CD14-positive monocyte (primary cell): Measurements from ENCODE around the gene ADGRG7. TPM values are rescaled to one million over a fixed set of nuclear protein-coding genes. Genes with fewer than 3 reads are reported as not detected.

Experiments used
- DNase-seq, 3 donors: peaks; one replicate each; pipeline ENCODE4 v3.0.0-alpha.2; 2011 to 2022
- H2AFZ ChIP-seq: 2 replicates; pipeline ENCODE4 v1.6.0; 2012; ENCODE audit warnings: mild to moderate bottlenecking, low read depth, low read length, inconsistent platforms; ENCODE audit not compliant: insufficient read depth, poor library complexity, severe bottlenecking
- H3K27ac ChIP-seq, 2 donors: 1 replicate in 1 of 2; 2 replicates in 1 of 2; pipeline ENCODE4 v1.5.1; 2012 to 2013; ENCODE audit warnings: low read length in 2 of 2, control low read depth in 1 of 2, inconsistent platforms in 1 of 2, low read depth in 1 of 2, mild to moderate bottlenecking in 1 of 2
- H3K27me3 ChIP-seq, 2 donors: one replicate each; pipeline versions ENCODE4 v1.6.0 to v1.6.1; 2011 to 2013; ENCODE audit warnings: low read length in 2 of 2; ENCODE audit not compliant: control insufficient read depth in 2 of 2, insufficient read depth in 2 of 2
- H3K36me3 ChIP-seq, 2 donors: replicated peaks in 1 of 2; 1 replicate in 1 of 2; 2 replicates in 1 of 2; pipeline versions ENCODE4 v1.5.1 to v1.6.1; 2012 to 2013; ENCODE audit warnings: low read length in 2 of 2, control low read depth in 1 of 2, inconsistent platforms in 1 of 2, mild to moderate bottlenecking in 1 of 2; ENCODE audit not compliant: insufficient read depth in 2 of 2, control insufficient read depth in 1 of 2
- H3K4me1 ChIP-seq, 2 donors: 1 replicate in 1 of 2; 2 replicates in 1 of 2; pipeline versions ENCODE4 v1.5.1 to v1.6.1; 2012 to 2013; ENCODE audit warnings: low read length in 2 of 2, control low read depth in 1 of 2, inconsistent platforms in 1 of 2, mild to moderate bottlenecking in 1 of 2, moderate library complexity in 1 of 2; ENCODE audit not compliant: insufficient read depth in 2 of 2, control insufficient read depth in 1 of 2
- H3K4me2 ChIP-seq: replicated peaks from 2 replicates; pipeline ENCODE3; 2012; ENCODE audit warnings: low read length, moderate library complexity, mild to moderate bottlenecking; ENCODE audit not compliant: poor library complexity, severe bottlenecking; ENCODE audit errors: extremely low read depth
- H3K4me3 ChIP-seq, 3 experiments: fragments of 200-600 bp in 1 of 3; sonication (generic) in 1 of 3; replicated peaks in 1 of 3; 1 replicate in 2 of 3; 2 replicates in 1 of 3; pipeline ENCODE4 v1.5.1; 2011 to 2013; ENCODE audit warnings: low read length in 3 of 3, mild to moderate bottlenecking in 3 of 3, control low read depth in 2 of 3, low read depth in 2 of 3, inconsistent platforms in 1 of 3, moderate library complexity in 1 of 3
- H3K79me2 ChIP-seq: 2 replicates; pipeline ENCODE4 v1.6.0; 2012; ENCODE audit warnings: mild to moderate bottlenecking, control low read depth, inconsistent platforms, low read length, moderate library complexity; ENCODE audit not compliant: insufficient read depth
- H3K9ac ChIP-seq: 2 replicates; pipeline ENCODE4 v1.6.0; 2017; ENCODE audit warnings: low read length, mild to moderate bottlenecking; ENCODE audit not compliant: insufficient read depth, poor library complexity, severe bottlenecking
- H3K9me3 ChIP-seq, 2 donors: replicated peaks in 1 of 2; 1 replicate in 1 of 2; 2 replicates in 1 of 2; pipeline versions ENCODE4 v1.5.1 to v1.6.1; 2012 to 2013; ENCODE audit warnings: low read length in 2 of 2, control low read depth in 1 of 2; ENCODE audit not compliant: control insufficient read depth in 1 of 2, insufficient read depth in 1 of 2
- H4K20me1 ChIP-seq: 2 replicates; pipeline ENCODE4 v1.6.0; 2012; ENCODE audit warnings: mild to moderate bottlenecking, low read length, control low read depth, moderate library complexity; ENCODE audit not compliant: insufficient read depth
- H3K27ac Mint-ChIP-seq, 7 donors: one replicate each; pipeline ENCODE4 v1.8.0; 2020; ENCODE audit warnings: mild to moderate bottlenecking in 7 of 7, mixed read lengths in 7 of 7, moderate library complexity in 6 of 7, inconsistent platforms in 2 of 7
- H3K27me3 Mint-ChIP-seq, 3 donors: one replicate each; pipeline ENCODE4 v1.8.0; 2021 to 2022; ENCODE audit warnings: low read depth in 3 of 3, mild to moderate bottlenecking in 3 of 3, mixed read lengths in 3 of 3, moderate library complexity in 3 of 3, inconsistent platforms in 1 of 3
- H3K36me3 Mint-ChIP-seq, 2 donors: one replicate each; pipeline ENCODE4 v1.8.0; 2020; ENCODE audit warnings: mixed read lengths in 2 of 2, inconsistent platforms in 1 of 2, mild to moderate bottlenecking in 1 of 2
- H3K4me1 Mint-ChIP-seq: one replicate; pipeline ENCODE4 v1.8.0; 2020; ENCODE audit warnings: mild to moderate bottlenecking, mixed read lengths
- H3K4me3 Mint-ChIP-seq, 2 donors: one replicate each; pipeline ENCODE4 v1.8.0; 2020; ENCODE audit warnings: mild to moderate bottlenecking in 2 of 2, mixed read lengths in 2 of 2, moderate library complexity in 1 of 2
- H3K9me3 Mint-ChIP-seq, 7 donors: one replicate each; pipeline ENCODE4 v1.8.0; 2020 to 2022; ENCODE audit warnings: mixed read lengths in 7 of 7, mild to moderate bottlenecking in 6 of 7, moderate library complexity in 6 of 7, inconsistent platforms in 2 of 7
- CTCF ChIP-seq: fragments of 200-600 bp; IDR thresholded peaks from one replicate; pipeline ENCODE4 v1.8.0; 2022; ENCODE audit warnings: antibody characterized with exemption, mild to moderate bottlenecking
- WGBS: methylation state at CpG from one replicate; pipeline ENCODE4 v1.1.5; 2013; ENCODE audit warnings: missing lambda C conversion rate; ENCODE audit not compliant: insufficient coverage; 5-methylcytosine and 5-hydroxymethylcytosine counted together
- intact Hi-C, 2 donors: fragments of 100-400 bp; cut with micrococcal nuclease; formaldehyde crosslinking; loops; one replicate each; pipeline versions ENCODE4 v1.15.0 to v1.15.1; 2023
- polyA plus RNA-seq, 3 donors: library from polyadenylated mRNA; depleted of rRNA in 1 of 3; unstranded in 2 of 3; stranded (reverse) in 1 of 3; fragments of 300-500 nt in 2 of 3; fragments of >200 nt in 1 of 3; fragmentation: Illumina TruSeq in 2 of 3; gene quantifications; 1 replicate in 2 of 3; 2 replicates in 1 of 3; pipeline ENCODE4 v1.2.3, GENCODE V29; 2012 to 2021

The ADGRG7 gene
- polyA plus RNA-seq, 3 donors, result not detected

GRCh38 chr3:100563228-100563627 is 46.2 kb upstream of the ADGRG7 start:
- Histone ChIP-seq H3K9me3 (no peaks in the 10 kb centered on the region), H3K27ac (no peak overlapping the region), H2AFZ (peak overlapping the region; percentile 29), H3K4me1 (peaks cover 16 to 26% of the 10 kb centered on the region in 2 donors), H4K20me1 (no peaks in the 10 kb centered on the region), H3K9ac (no peak overlapping the region), H3K36me3 (no peaks in the 10 kb centered on the region), H3K4me2 (no peak overlapping the region), H3K79me2 (no peaks in the 10 kb centered on the region), H3K27me3 (no peaks in the 10 kb centered on the region), H3K4me3 (no peak overlapping the region)
- DNase-seq, result no peak
- no peak for TF ChIP-seq CTCF
- Mint-ChIP-seq H3K36me3 (peaks cover 0 to 4% of the 10 kb centered on the region in 2 donors), H3K4me3 (no peak overlapping the region), H3K9me3 (peaks cover 0 to 4% (median 0%) of the 10 kb centered on the region in 7 donors), H3K4me1 (peaks cover 30% of the 10 kb centered on the region), H3K27ac (peak overlapping the region in 3 of 7 donors; percentile 22 to 37 (median 35)), H3K27me3 (peaks cover 0 to 1% (median 0%) of the 10 kb centered on the region in 3 donors)
- intact Hi-C loops, result no loop called here
- WGBS, result no CpG with 5 or more reads among the region's 1 CpG

- intact Hi-C loops, result no loop called here
- H2AFZ ChIP-seq, result peak overlapping the region; percentile 29
- Mint-ChIP-seq H3K27me3 (peaks cover 0 to 1% (median 0%) of the 10 kb centered on the region in 3 donors), H3K4me1 (peaks cover 30% of the 10 kb centered on the region), H3K4me3 (no peak overlapping the region), H3K9me3 (peaks cover 0 to 4% (median 0%) of the 10 kb centered on the region in 7 donors), H3K36me3 (peaks cover under 1 to 4% of the 10 kb centered on the region in 2 donors), H3K27ac (no peak overlapping the region)
- H3K4me1 ChIP-seq, result peaks cover 16 to 26% of the 10 kb centered on the region in 2 donors
- WGBS, result no CpG with 5 or more reads among the region's 2 CpGs
- no peak overlapping the region for H3K4me3 ChIP-seq
- H3K4me2 ChIP-seq, result no peak overlapping the region
- H3K79me2 ChIP-seq, result no peaks in the 10 kb centered on the region
- no peaks in the 10 kb centered on the region for H3K9me3 ChIP-seq
- H4K20me1 ChIP-seq, result no peaks in the 10 kb centered on the region
- no peak overlapping the region for H3K27ac ChIP-seq
- no peaks in the 10 kb centered on the region for H3K36me3 ChIP-seq
- TF ChIP-seq CTCF, result no peak
- DNase-seq, result no peak
- H3K9ac ChIP-seq, result no peak overlapping the region
- no peaks in the 10 kb centered on the region for H3K27me3 ChIP-seq
These were observed 45.7 kb upstream of the ADGRG7 start for GRCh38 chr3:100563652-100564211.
